WTC11 (cell line): ENCODE data around the gene C20orf204. TPM values are rescaled to one million over a fixed set of nuclear protein-coding genes. Genes with fewer than 3 reads are reported as not detected.

Experiments
- ATAC-seq: fragments of 200-7000 bp; cut with Tn5 transposase; 2 replicates; pipeline ENCODE4 v1.10.0; 2021; ENCODE audit warnings: mild to moderate bottlenecking, moderate library complexity
- CTCF ChIA-PET: fragments of 300-600 bp; sonication (Branson Sonifier 250); formaldehyde crosslinking; loops from one replicate; lab custom pipeline; 2021; ENCODE audit warnings: antibody characterized with exemption; lab: Charles Lee
- POLR2A ChIA-PET: fragments of 350-600 bp; sonication (Branson Sonifier 250); formaldehyde crosslinking; loops from one replicate; lab custom pipeline; 2021; ENCODE audit warnings: antibody characterized with exemption; lab: Charles Lee
- DNase-seq: peaks from one replicate; pipeline ENCODE4 v3.0.0; 2021; ENCODE audit warnings: low spot score
- H3K27ac Mint-ChIP-seq: 2 replicates; pipeline ENCODE4 v1.8.0; 2021; ENCODE audit warnings: mixed read lengths
- H3K27me3 Mint-ChIP-seq: 2 replicates; pipeline ENCODE4 v1.8.0; 2021; ENCODE audit warnings: low read depth, mild to moderate bottlenecking, moderate library complexity, mixed read lengths
- H3K36me3 Mint-ChIP-seq: 2 replicates; pipeline ENCODE4 v1.8.0; 2021; ENCODE audit warnings: mixed read lengths
- H3K4me1 Mint-ChIP-seq: 2 replicates; pipeline ENCODE4 v1.8.0; 2022; ENCODE audit warnings: mixed read lengths
- H3K4me3 Mint-ChIP-seq: 2 replicates; pipeline ENCODE4 v1.8.0; 2021; ENCODE audit warnings: mild to moderate bottlenecking, moderate library complexity, mixed read lengths
- H3K9me3 Mint-ChIP-seq: 2 replicates; pipeline ENCODE4 v1.8.0; 2021; ENCODE audit warnings: mixed read lengths
- FOXP1 ChIP-seq: sonication (generic); formaldehyde crosslinking; IDR thresholded peaks from 2 replicates; pipeline ENCODE4 v1.8.0; 2022; ENCODE audit warnings: missing genetic modification reagents, mild to moderate bottlenecking, moderate library complexity, borderline replicate concordance
- GABPB1 ChIP-seq: sonication (generic); formaldehyde crosslinking; IDR thresholded peaks from 2 replicates; pipeline ENCODE4 v1.8.1; 2023; ENCODE audit warnings: mild to moderate bottlenecking, missing genetic modification reagents
- KAT7 ChIP-seq: sonication (generic); formaldehyde crosslinking; IDR thresholded peaks from 2 replicates; pipeline ENCODE4 v1.8.1; 2023; ENCODE audit warnings: missing genetic modification reagents, mild to moderate bottlenecking, borderline replicate concordance
- ZNF121 ChIP-seq: sonication (generic); formaldehyde crosslinking; IDR thresholded peaks from 2 replicates; pipeline ENCODE4 v1.8.0; 2023; ENCODE audit warnings: missing genetic modification reagents
- ZNF219 ChIP-seq: sonication (generic); formaldehyde crosslinking; IDR thresholded peaks from 2 replicates; pipeline ENCODE4 v1.8.0; 2023; ENCODE audit warnings: missing genetic modification reagents, mild to moderate bottlenecking, borderline replicate concordance
- ZNF317 ChIP-seq: sonication (generic); formaldehyde crosslinking; IDR thresholded peaks from 2 replicates; pipeline ENCODE4 v1.8.1; 2023; ENCODE audit warnings: low read depth, mild to moderate bottlenecking, moderate library complexity, missing genetic modification reagents, borderline replicate concordance
- total RNA-seq: library from RNA; stranded (reverse); gene quantifications from 3 replicates; pipeline ENCODE4 v1.2.3, GENCODE V29; 2021
- TF ChIP-seq, protein P1 (sequence below): sonication (generic); formaldehyde crosslinking; IDR thresholded peaks from 2 replicates; pipeline ENCODE4 v1.8.1; 2023; ENCODE audit warnings: mild to moderate bottlenecking, missing genetic modification reagents, moderate library complexity
- TF ChIP-seq, protein P2 (sequence below): sonication (generic); formaldehyde crosslinking; IDR thresholded peaks from 2 replicates; pipeline ENCODE4 v1.8.0; 2023; ENCODE audit warnings: mild to moderate bottlenecking, missing genetic modification reagents
- TF ChIP-seq, protein P3 (sequence below): sonication (generic); formaldehyde crosslinking; IDR thresholded peaks from 2 replicates; pipeline ENCODE4 v1.8.1; 2022; ENCODE audit warnings: missing genetic modification reagents, borderline replicate concordance
- TF ChIP-seq, protein P4 (sequence below): fragments of 250-450 bp; sonication (Bioruptor Pico); IDR thresholded peaks from 2 replicates; pipeline ENCODE4 v1.9.0; 2021; ENCODE audit warnings: mild to moderate bottlenecking
- TF ChIP-seq, protein P5 (sequence below): sonication (generic); formaldehyde crosslinking; IDR thresholded peaks from 2 replicates; pipeline ENCODE4 v1.8.1; 2023; ENCODE audit warnings: mild to moderate bottlenecking, missing genetic modification reagents
- TF ChIP-seq, protein P6 (sequence below): fragments of 250-450 bp; sonication (Bioruptor Pico); IDR thresholded peaks from 2 replicates; pipeline ENCODE4 v1.9.0; 2021; ENCODE audit warnings: moderate library complexity, mild to moderate bottlenecking, inconsistent platforms, borderline replicate concordance
- TF ChIP-seq, protein P7 (sequence below): sonication (generic); formaldehyde crosslinking; IDR thresholded peaks from 2 replicates; pipeline ENCODE4 v1.8.0; 2022; ENCODE audit warnings: missing genetic modification reagents

The C20orf204 gene
- total RNA-seq, 1 experiment from 2014 or later = 2.1 TPM

DNA sequence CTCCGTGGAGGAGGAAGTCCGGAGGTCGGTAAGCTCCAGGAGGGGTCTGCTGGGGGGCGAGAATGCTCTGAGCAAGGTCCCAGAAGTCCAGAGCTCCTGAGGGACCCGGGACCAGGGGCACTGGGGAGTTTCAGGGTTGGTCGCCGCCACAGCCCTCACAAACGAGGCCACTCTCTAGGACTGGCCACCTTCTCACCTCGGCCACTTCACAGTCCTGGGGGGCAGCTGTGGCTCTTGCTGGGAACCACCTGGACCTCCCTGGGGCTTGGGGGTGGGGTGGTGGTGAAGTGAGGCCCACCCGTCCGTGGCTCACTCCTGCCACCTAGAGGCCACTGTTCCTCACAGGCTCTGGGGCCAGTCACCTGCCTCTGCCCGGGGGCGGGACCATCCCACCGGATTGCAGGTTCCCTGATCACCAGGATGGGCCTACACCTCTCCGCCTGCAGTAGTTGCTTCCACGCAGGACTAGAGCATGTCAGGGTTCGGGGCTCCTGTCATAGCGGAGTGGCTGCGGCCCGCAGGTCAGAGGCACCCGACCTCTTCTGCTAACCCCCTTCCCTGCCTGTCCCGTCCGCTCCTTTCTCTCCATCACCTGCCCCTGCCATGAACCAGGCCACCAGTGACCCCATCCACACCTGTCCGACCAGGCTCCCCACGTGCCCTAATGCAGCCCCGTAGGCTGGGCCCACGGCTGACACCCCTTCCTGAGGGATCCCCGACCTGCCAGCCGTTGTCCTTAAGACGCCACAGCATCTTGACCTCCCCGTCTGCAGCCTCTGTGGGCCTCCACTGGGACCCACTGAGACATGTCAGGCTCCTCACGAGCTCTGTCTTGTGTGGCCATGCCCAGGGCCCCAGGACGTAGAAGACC, 21.9 kb downstream of the C20orf204 start (continued):
- TF ChIP-seq, protein P1, sequence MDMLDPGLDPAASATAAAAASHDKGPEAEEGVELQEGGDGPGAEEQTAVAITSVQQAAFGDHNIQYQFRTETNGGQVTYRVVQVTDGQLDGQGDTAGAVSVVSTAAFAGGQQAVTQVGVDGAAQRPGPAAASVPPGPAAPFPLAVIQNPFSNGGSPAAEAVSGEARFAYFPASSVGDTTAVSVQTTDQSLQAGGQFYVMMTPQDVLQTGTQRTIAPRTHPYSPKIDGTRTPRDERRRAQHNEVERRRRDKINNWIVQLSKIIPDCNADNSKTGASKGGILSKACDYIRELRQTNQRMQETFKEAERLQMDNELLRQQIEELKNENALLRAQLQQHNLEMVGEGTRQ = peak; percentile 37; the same call in 1 of the 2 replicates
- TF ChIP-seq ZNF317 = no peak
- peak; percentile 40 for TF ChIP-seq GABPB1 (CRISPR knock-in tag)
- TF ChIP-seq, all 79 proteins: peak for 8

DNA sequence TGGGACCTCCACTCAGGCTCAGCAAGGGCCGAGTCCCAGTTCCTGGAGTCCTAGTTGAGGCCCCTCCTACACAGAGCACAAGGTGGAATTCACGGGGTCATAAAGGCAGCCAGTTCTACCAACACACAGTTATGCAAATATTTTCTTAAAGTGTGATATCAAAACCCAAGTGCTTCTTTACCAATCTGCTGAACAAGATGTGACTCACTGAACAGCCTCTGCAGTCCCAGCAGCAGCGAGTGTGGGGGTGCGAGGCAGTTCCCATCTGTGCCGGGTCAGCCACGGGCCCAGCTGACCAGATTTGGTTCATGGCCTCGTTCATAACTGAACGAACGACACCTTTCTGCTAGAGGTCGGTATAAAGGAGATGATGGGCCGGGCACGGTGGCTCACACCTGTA, 22.6 kb downstream of the C20orf204 start:
- no peak overlapping the region for H3K4me3 Mint-ChIP-seq
- TF ChIP-seq KAT7 (CRISPR knock-in tag) (no peak), ZNF219 (no peak), ZNF121 (CRISPR knock-in tag) (no peak), ZNF317 (no peak)
- TF ChIP-seq, protein P2, sequence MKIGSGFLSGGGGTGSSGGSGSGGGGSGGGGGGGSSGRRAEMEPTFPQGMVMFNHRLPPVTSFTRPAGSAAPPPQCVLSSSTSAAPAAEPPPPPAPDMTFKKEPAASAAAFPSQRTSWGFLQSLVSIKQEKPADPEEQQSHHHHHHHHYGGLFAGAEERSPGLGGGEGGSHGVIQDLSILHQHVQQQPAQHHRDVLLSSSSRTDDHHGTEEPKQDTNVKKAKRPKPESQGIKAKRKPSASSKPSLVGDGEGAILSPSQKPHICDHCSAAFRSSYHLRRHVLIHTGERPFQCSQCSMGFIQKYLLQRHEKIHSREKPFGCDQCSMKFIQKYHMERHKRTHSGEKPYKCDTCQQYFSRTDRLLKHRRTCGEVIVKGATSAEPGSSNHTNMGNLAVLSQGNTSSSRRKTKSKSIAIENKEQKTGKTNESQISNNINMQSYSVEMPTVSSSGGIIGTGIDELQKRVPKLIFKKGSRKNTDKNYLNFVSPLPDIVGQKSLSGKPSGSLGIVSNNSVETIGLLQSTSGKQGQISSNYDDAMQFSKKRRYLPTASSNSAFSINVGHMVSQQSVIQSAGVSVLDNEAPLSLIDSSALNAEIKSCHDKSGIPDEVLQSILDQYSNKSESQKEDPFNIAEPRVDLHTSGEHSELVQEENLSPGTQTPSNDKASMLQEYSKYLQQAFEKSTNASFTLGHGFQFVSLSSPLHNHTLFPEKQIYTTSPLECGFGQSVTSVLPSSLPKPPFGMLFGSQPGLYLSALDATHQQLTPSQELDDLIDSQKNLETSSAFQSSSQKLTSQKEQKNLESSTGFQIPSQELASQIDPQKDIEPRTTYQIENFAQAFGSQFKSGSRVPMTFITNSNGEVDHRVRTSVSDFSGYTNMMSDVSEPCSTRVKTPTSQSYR = no peak
- CTCF ChIA-PET = interaction anchor here (1.5 to 2.9 kb wide), 3 partner anchors 11 to 78 kb away, joined by 3 to 40 read pairs (median 6); no protein-coding TSS in a partner anchor

DNA sequence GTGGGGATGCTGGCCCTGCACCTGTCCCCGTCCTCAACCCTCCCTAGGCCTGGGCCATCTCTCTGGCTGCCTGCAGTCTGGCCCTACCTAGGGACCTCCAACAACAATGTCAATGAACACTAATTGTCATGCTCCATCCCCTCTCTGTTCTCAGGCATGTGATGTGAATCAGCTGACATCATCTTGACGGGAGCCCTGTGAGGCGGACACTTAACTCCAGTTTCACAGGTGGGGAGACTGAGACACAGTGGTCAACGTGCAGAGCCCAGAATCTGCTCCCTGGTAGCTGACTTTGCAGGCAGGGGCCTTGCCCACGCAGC, 26.3 kb downstream of the C20orf204 start:
- peak overlapping the region; percentile 82 for H3K4me3 Mint-ChIP-seq
- no peaks in the 10 kb centered on the region for H3K36me3 Mint-ChIP-seq
- H3K4me1 Mint-ChIP-seq = peaks cover 35% of the 10 kb centered on the region
- DNase-seq = no peak
- H3K9me3 Mint-ChIP-seq = no peaks in the 10 kb centered on the region
- POLR2A ChIA-PET = no interaction called here
- CTCF ChIA-PET = interaction anchor here (0.6 to 3.0 kb wide), 12 partner anchors 8 to 524 kb away, joined by 3 to 18 read pairs (median 5); partner anchors contain the start of genes OPRL1, PRPF6, PTK6 and RGS19
- H3K27ac Mint-ChIP-seq = no peak overlapping the region
- peaks cover 7% of the 10 kb centered on the region for H3K27me3 Mint-ChIP-seq
- ATAC-seq = no peak
- TF ChIP-seq, protein P3, sequence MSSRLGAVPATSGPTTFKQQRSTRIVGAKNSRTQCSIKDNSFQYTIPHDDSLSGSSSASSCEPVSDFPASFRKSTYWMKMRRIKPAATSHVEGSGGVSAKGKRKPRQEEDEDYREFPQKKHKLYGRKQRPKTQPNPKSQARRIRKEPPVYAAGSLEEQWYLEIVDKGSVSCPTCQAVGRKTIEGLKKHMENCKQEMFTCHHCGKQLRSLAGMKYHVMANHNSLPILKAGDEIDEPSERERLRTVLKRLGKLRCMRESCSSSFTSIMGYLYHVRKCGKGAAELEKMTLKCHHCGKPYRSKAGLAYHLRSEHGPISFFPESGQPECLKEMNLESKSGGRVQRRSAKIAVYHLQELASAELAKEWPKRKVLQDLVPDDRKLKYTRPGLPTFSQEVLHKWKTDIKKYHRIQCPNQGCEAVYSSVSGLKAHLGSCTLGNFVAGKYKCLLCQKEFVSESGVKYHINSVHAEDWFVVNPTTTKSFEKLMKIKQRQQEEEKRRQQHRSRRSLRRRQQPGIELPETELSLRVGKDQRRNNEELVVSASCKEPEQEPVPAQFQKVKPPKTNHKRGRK (CRISPR knock-in tag) = no peak
- TF ChIP-seq, protein P4, sequence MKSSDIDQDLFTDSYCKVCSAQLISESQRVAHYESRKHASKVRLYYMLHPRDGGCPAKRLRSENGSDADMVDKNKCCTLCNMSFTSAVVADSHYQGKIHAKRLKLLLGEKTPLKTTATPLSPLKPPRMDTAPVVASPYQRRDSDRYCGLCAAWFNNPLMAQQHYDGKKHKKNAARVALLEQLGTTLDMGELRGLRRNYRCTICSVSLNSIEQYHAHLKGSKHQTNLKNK (CRISPR knock-in tag) = no peak
- TF ChIP-seq ZNF121 (CRISPR knock-in tag) (no peak), ZNF317 (no peak), FOXP1 (CRISPR knock-in tag) (no peak)
- TF ChIP-seq, protein P5, sequence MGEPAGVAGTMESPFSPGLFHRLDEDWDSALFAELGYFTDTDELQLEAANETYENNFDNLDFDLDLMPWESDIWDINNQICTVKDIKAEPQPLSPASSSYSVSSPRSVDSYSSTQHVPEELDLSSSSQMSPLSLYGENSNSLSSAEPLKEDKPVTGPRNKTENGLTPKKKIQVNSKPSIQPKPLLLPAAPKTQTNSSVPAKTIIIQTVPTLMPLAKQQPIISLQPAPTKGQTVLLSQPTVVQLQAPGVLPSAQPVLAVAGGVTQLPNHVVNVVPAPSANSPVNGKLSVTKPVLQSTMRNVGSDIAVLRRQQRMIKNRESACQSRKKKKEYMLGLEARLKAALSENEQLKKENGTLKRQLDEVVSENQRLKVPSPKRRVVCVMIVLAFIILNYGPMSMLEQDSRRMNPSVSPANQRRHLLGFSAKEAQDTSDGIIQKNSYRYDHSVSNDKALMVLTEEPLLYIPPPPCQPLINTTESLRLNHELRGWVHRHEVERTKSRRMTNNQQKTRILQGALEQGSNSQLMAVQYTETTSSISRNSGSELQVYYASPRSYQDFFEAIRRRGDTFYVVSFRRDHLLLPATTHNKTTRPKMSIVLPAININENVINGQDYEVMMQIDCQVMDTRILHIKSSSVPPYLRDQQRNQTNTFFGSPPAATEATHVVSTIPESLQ = no peak
- TF ChIP-seq, protein P6, sequence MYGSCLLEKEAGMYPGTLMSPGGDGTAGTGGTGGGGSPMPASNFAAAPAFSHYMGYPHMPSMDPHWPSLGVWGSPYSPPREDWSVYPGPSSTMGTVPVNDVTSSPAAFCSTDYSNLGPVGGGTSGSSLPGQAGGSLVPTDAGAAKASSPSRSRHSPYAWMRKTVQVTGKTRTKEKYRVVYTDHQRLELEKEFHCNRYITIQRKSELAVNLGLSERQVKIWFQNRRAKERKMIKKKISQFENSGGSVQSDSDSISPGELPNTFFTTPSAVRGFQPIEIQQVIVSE (CRISPR knock-in tag) = no peak
- TF ChIP-seq, protein P7, sequence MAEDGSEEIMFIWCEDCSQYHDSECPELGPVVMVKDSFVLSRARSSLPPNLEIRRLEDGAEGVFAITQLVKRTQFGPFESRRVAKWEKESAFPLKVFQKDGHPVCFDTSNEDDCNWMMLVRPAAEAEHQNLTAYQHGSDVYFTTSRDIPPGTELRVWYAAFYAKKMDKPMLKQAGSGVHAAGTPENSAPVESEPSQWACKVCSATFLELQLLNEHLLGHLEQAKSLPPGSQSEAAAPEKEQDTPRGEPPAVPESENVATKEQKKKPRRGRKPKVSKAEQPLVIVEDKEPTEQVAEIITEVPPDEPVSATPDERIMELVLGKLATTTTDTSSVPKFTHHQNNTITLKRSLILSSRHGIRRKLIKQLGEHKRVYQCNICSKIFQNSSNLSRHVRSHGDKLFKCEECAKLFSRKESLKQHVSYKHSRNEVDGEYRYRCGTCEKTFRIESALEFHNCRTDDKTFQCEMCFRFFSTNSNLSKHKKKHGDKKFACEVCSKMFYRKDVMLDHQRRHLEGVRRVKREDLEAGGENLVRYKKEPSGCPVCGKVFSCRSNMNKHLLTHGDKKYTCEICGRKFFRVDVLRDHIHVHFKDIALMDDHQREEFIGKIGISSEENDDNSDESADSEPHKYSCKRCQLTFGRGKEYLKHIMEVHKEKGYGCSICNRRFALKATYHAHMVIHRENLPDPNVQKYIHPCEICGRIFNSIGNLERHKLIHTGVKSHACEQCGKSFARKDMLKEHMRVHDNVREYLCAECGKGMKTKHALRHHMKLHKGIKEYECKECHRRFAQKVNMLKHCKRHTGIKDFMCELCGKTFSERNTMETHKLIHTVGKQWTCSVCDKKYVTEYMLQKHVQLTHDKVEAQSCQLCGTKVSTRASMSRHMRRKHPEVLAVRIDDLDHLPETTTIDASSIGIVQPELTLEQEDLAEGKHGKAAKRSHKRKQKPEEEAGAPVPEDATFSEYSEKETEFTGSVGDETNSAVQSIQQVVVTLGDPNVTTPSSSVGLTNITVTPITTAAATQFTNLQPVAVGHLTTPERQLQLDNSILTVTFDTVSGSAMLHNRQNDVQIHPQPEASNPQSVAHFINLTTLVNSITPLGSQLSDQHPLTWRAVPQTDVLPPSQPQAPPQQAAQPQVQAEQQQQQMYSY (CRISPR knock-in tag) = no peak

More for the DNA sequence above, 22.6 kb downstream of the C20orf204 start:
- Mint-ChIP-seq H3K4me1 (peaks cover 22% of the 10 kb centered on the region), H3K27me3 (peaks cover 5% of the 10 kb centered on the region), H3K27ac (no peak overlapping the region), H3K36me3 (no peaks in the 10 kb centered on the region), H3K9me3 (no peaks in the 10 kb centered on the region)
- POLR2A ChIA-PET = no interaction called here
- ATAC-seq (no peak), DNase-seq (no peak)
